Measurements from ENCODE around the gene TMTC1.

DNA sequence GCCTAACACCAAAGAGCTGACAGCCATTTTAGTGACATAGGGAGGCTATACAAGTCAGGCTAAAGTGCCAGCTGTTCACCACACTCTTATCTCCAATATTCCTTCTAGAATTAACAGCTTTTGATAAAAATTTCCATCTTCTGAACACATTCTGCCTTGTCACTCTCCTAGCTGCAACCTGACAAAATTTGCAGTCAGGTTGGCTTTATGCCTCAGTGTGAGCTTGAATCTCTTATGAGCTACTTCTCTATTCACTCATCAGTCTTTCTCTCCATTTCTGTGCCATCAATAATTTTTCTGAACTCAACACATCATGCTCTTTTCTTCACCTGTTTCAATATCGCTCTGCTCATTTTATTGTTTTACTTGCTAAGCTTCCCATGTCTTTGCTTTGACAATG lies 50.2 kb downstream of the TMTC1 start:
- TF ChIP-seq, protein P1, sequence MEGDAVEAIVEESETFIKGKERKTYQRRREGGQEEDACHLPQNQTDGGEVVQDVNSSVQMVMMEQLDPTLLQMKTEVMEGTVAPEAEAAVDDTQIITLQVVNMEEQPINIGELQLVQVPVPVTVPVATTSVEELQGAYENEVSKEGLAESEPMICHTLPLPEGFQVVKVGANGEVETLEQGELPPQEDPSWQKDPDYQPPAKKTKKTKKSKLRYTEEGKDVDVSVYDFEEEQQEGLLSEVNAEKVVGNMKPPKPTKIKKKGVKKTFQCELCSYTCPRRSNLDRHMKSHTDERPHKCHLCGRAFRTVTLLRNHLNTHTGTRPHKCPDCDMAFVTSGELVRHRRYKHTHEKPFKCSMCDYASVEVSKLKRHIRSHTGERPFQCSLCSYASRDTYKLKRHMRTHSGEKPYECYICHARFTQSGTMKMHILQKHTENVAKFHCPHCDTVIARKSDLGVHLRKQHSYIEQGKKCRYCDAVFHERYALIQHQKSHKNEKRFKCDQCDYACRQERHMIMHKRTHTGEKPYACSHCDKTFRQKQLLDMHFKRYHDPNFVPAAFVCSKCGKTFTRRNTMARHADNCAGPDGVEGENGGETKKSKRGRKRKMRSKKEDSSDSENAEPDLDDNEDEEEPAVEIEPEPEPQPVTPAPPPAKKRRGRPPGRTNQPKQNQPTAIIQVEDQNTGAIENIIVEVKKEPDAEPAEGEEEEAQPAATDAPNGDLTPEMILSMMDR (conservative IDR thresholded peaks at IDR 0.05 in 1 of 2, IDR thresholded peaks at IDR 0.05 in 1 of 2; ENCODE audit: low read depth in 1 of 2, low read length in 2 of 2): no peak
- TF ChIP-seq EZH2 (IDR thresholded peaks at IDR 0.05; ENCODE audit: low read length, missing control alignments): no peak
